HepG2 (cell line): ENCODE measurements around the gene GRK3. TPM values are rescaled to one million over a fixed set of nuclear protein-coding genes. Genes with fewer than 3 reads are reported as not detected.

Experiments used
- ATAC-seq: fragments of 200-7000 bp; cut with Tn5 transposase; 3 replicates; pipeline ENCODE4 v1.9.1; 2020; ENCODE audit warnings: mild to moderate bottlenecking, moderate library complexity
- BruUV-seq: library from RNA; stranded (reverse); fragments of 400-500 nt; replicated peaks from 2 replicates; lab custom pipeline; 2021; lab: Mats Ljungman, UMichigan
- CTCF ChIA-PET: fragments of 300-600 bp; formaldehyde crosslinking; extraction: SDS; loops from one replicate; lab custom pipeline; 2021; ENCODE audit warnings: low total read pairs, inconsistent platforms, low intra/inter-chr PET ratio; lab: Yijun Ruan, JAX
- POLR2A ChIA-PET: fragments of 350-600 bp; sonication (Branson Sonifier 250); formaldehyde crosslinking; loops from one replicate; lab custom pipeline; 2020; ENCODE audit warnings: antibody characterized with exemption, inconsistent platforms; lab: Yijun Ruan, JAX
- DNase-seq: peaks from one replicate; pipeline ENCODE4 v3.0.0-alpha.2; 2015; ENCODE audit warnings: low spot score
- FAIRE-seq: peaks from 3 replicates; lab custom pipeline; 2011; peaks lifted over from hg19 to GRCh38; lab: Jason Lieb, UNC
- H2AFZ ChIP-seq: one replicate; pipeline ENCODE4 v1.6.1; 2011; ENCODE audit warnings: low read length, inconsistent platforms
- H3K27ac ChIP-seq: fragments of 300-600 bp; 3 replicates; pipeline ENCODE4 v1.8.0; 2011; ENCODE audit warnings: mixed run types, mild to moderate bottlenecking, mixed read lengths, low read length, inconsistent platforms; ENCODE audit not compliant: insufficient read depth; ENCODE audit errors: extremely low read length
- H3K27me3 ChIP-seq, 2 experiments: fragments of 200-600 bp in 1 of 2; 2 replicates in 1 of 2; 3 replicates in 1 of 2; pipeline versions ENCODE4 v1.6.0 to v1.8.0; 2011; ENCODE audit warnings: low read length in 2 of 2, mild to moderate bottlenecking in 2 of 2, moderate library complexity in 2 of 2, inconsistent platforms in 1 of 2; ENCODE audit not compliant: insufficient read depth in 2 of 2, control insufficient read depth in 1 of 2
- H3K36me3 ChIP-seq, 2 experiments: fragments of 200-600 bp in 1 of 2; replicated peaks in 1 of 2; 2 replicates in 1 of 2; 3 replicates in 1 of 2; pipeline versions ENCODE4 v1.5.1 to v1.8.0; 2011; ENCODE audit warnings: low read length in 2 of 2, inconsistent platforms in 1 of 2; ENCODE audit not compliant: insufficient read depth in 2 of 2, control insufficient read depth in 1 of 2
- H3K4me1 ChIP-seq: 2 replicates; pipeline ENCODE4 v1.5.1; 2012; ENCODE audit warnings: low read length, inconsistent platforms; ENCODE audit not compliant: insufficient read depth
- H3K4me2 ChIP-seq: 2 replicates; pipeline ENCODE4 v1.6.0; 2011; ENCODE audit warnings: low read depth, low read length, inconsistent platforms
- H3K4me3 ChIP-seq, 3 experiments: fragments of 200-600 bp in 1 of 3; sonication (generic), shearing (Covaris generic) in 1 of 3; replicated peaks in 1 of 3; 2 replicates each; pipeline ENCODE4 v1.5.1; 2011 to 2016; ENCODE audit warnings: low read length in 3 of 3, inconsistent platforms in 2 of 3, low read depth in 2 of 3, mild to moderate bottlenecking in 2 of 3, control low read depth in 1 of 3, mixed read lengths in 1 of 3; ENCODE audit not compliant: insufficient read depth in 1 of 3
- H3K79me2 ChIP-seq: one replicate; pipeline ENCODE4 v1.6.1; 2011; ENCODE audit warnings: low read length, inconsistent platforms; ENCODE audit not compliant: insufficient read depth
- H3K9ac ChIP-seq: 2 replicates; pipeline ENCODE4 v1.6.0; 2011; ENCODE audit warnings: mild to moderate bottlenecking, low read depth, low read length, inconsistent platforms; ENCODE audit not compliant: insufficient read depth
- H3K9me3 ChIP-seq: 2 replicates; pipeline ENCODE4 v1.5.1; 2012; ENCODE audit warnings: mild to moderate bottlenecking, low read length
- H4K20me1 ChIP-seq: 2 replicates; pipeline ENCODE4 v1.6.0; 2011; ENCODE audit warnings: inconsistent platforms, mild to moderate bottlenecking, low read length, moderate library complexity; ENCODE audit not compliant: insufficient read depth
- FOSL2 ChIP-seq: sonication (generic); formaldehyde crosslinking; IDR thresholded peaks from 2 replicates; pipeline ENCODE4 v1.4.0; 2020; ENCODE audit warnings: missing genetic modification reagents
- HES4 ChIP-seq: sonication (generic); formaldehyde crosslinking; IDR thresholded peaks from 2 replicates; pipeline ENCODE4 v1.9.0; 2021; ENCODE audit warnings: mild to moderate bottlenecking, missing genetic modification reagents, borderline replicate concordance
- MAZ ChIP-seq, 2 experiments: sonication (generic) in 1 of 2; formaldehyde crosslinking in 1 of 2; IDR thresholded peaks; 2 replicates each; pipeline versions ENCODE4 v1.5.0 to v1.6.1; 2012 to 2020; ENCODE audit warnings: low read depth in 2 of 2, mild to moderate bottlenecking in 2 of 2, borderline replicate concordance in 1 of 2, improper control_type of control experiment in 1 of 2, low read length in 1 of 2, missing genetic modification reagents in 1 of 2, moderate library complexity in 1 of 2
- TEAD2 ChIP-seq: sonication (generic); formaldehyde crosslinking; IDR thresholded peaks from 2 replicates; pipeline ENCODE4 v1.9.0; 2021; ENCODE audit warnings: missing genetic modification reagents
- TRIM24 ChIP-seq: sonication (generic); formaldehyde crosslinking; IDR thresholded peaks from 2 replicates; pipeline ENCODE4 v1.8.0; 2022; ENCODE audit warnings: mild to moderate bottlenecking, missing genetic modification reagents
- ZNF335 ChIP-seq: sonication (generic); formaldehyde crosslinking; IDR thresholded peaks from 2 replicates; pipeline ENCODE4 v1.4.0; 2020; ENCODE audit warnings: missing genetic modification reagents
- ZNF33A ChIP-seq: sonication (generic); formaldehyde crosslinking; IDR thresholded peaks from 2 replicates; pipeline ENCODE4 v1.5.1; 2020; ENCODE audit warnings: missing genetic modification reagents, mild to moderate bottlenecking, moderate library complexity, borderline replicate concordance
- ZNF644 ChIP-seq: IDR thresholded peaks from 2 replicates; pipeline ENCODE4 v1.6.1; 2016; ENCODE audit warnings: low read depth
- WGBS: methylation state at CpG from one replicate; pipeline ENCODE4 v1.1.6; 2017; ENCODE audit warnings: low lambda C conversion rate; 5-methylcytosine and 5-hydroxymethylcytosine counted together
- in situ Hi-C: cut with HindIII; loops from 2 replicates; pipeline ENCODE4 v1.10.0; 2017; ENCODE audit warnings: low pct_unique_long_range_greater_than_20kb; ENCODE audit not compliant: extremely low pct_ligation_motif_present
- intact Hi-C: fragments of 100-400 bp; cut with micrococcal nuclease; formaldehyde crosslinking; loops from one replicate; pipeline ENCODE4 v1.10.0; 2022; ENCODE audit not compliant: unreplicated experiment
- polyA plus RNA-seq, 8 experiments: library from polyadenylated mRNA; depleted of rRNA in 3 of 8; stranded (reverse) in 7 of 8; unstranded in 1 of 8; fragments of >200 nt; fragmentation: Illumina TruSeq in 4 of 8; extraction: Trizol in 4 of 8; gene quantifications; 2 replicates each; pipeline versions ENCODE4 v1.2.1 to v1.2.3, GENCODE V29; 2011 to 2016; ENCODE audit warnings: low read depth in 4 of 8, missing spikeins in 1 of 8, mixed read lengths in 1 of 8; ENCODE audit not compliant: insufficient read depth in 1 of 8
- total RNA-seq, 5 experiments: library from RNA; depleted of rRNA; stranded (reverse); fragments of >200 nt; fragmentation: Illumina TruSeq; extraction: Trizol; gene quantifications; 2 replicates each; pipeline ENCODE4 v1.2.3, GENCODE V29; 2016; ENCODE audit warnings: low read depth in 1 of 5
- TF ChIP-seq, protein P1 (sequence below): sonication (generic); formaldehyde crosslinking; IDR thresholded peaks from 2 replicates; pipeline ENCODE4 v1.8.1; 2023; ENCODE audit warnings: mild to moderate bottlenecking, missing genetic modification reagents, borderline replicate concordance

GRK3 gene
- total and polyA plus RNA-seq, 2 of the 13 experiments (the other 11 are each of a cell fraction or from before 2014, with no cell fraction given), result 8.5 to 16.7 TPM

DNA sequence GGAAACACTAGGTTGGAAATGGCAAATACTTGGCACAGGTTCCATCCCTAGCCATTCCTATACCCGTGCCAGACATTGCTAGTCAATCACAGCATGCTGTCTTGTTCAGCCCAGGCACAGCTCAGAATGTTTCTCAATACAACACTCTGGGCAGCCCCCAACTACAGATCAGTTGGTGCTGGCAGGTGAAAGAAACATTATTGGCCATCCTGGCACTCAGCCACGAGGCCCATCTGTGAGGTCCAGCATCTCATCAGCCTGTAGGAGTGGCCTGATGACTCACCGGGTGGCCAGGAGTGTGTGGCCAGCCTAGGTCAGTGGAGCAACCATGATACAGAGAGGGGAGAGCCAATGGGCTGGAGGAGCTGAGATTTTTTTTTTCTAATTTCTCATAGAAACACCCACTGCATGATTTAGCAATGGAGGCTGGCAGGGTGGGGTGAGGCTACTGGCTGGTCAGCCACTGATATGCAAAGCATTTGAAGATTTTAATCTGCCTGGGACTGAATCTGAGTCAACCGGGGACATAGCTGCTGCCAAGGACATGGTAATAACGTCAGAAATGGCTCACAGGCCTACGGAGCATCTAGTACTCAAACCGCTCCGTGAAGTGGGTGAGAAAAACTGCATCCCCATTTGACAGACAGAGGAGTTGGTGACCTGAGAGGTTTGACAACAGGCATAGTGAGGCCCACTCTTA lies 182.9 kb downstream of the GRK3 start:
- peak; percentile 35 for DNase-seq
- BruUV-seq, result no TSS peak
- H3K9me3 ChIP-seq, result no peaks in the 10 kb centered on the region
- ChIA-PET CTCF (no interaction called here), POLR2A (no interaction called here)
- no peak overlapping the region for H3K27ac ChIP-seq
- 39% methylated on average over 8 of the region's 8 CpGs for WGBS
- no peak overlapping the region for H3K9ac ChIP-seq
- in situ Hi-C loops, result no loop called here
- no peaks in the 10 kb centered on the region for H3K79me2 ChIP-seq
- H2AFZ ChIP-seq, result no peak overlapping the region
- TF ChIP-seq FOSL2 (CRISPR knock-in tag) (peak; percentile 93), TEAD2 (CRISPR knock-in tag) (no peak), ZNF33A (CRISPR knock-in tag) (no peak), ZNF644 (peak; percentile 54; the same call in 1 of the 2 replicates), ZNF335 (CRISPR knock-in tag) (no peak)
- H3K4me3 ChIP-seq, result no peak overlapping the region
- FAIRE-seq, result no peak
- peak overlapping the region; percentile 5; the same call in 1 of the 2 replicates for H3K4me2 ChIP-seq
- ATAC-seq, result peak; percentile 49
- intact Hi-C loops, result no loop called here
- H3K4me1 ChIP-seq, result peaks cover 37% of the 10 kb centered on the region
- H3K36me3 ChIP-seq, result no peaks in the 10 kb centered on the region
- H3K27me3 ChIP-seq, result no peaks in the 10 kb centered on the region; a peak in 3 of 5 replicates
- H4K20me1 ChIP-seq, result no peaks in the 10 kb centered on the region

DNA sequence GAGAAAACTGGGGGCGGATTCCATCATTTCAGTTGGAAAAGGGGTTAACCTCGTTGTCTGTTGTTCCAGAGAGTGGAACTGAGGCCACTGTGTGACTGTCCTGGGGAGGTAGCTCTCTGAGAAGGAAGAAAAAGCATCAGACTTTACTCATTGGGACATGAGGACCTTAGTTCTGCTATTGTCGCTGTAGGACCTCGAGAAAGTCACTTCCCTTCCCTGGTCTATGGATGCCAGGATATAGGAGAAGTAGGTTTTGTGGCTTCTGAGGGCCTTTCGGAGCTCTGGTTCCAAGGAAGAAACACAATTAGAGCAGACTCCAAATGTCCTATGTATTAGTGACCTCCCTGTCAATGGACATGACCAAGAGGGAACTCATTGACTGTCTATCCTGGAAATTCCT lies 183.7 kb downstream of the GRK3 start:
- H3K9me3 ChIP-seq, result no peaks in the 10 kb centered on the region
- intact Hi-C loops (no loop called here), in situ Hi-C loops (no loop called here)
- DNase-seq, result no peak
- no peak overlapping the region for H3K9ac ChIP-seq
- ChIA-PET POLR2A (no interaction called here), CTCF (no interaction called here)
- BruUV-seq, result no TSS peak
- H3K27me3 ChIP-seq, result no peaks in the 10 kb centered on the region; a peak in 3 of 5 replicates
- no peaks in the 10 kb centered on the region for H3K79me2 ChIP-seq
- H3K4me3 ChIP-seq, result no peak overlapping the region
- no peak for ATAC-seq
- no peak overlapping the region for H3K4me2 ChIP-seq
- no peak for FAIRE-seq
- H3K36me3 ChIP-seq, result no peaks in the 10 kb centered on the region
- no peak overlapping the region for H2AFZ ChIP-seq
- no peaks in the 10 kb centered on the region for H4K20me1 ChIP-seq
- H3K27ac ChIP-seq, result no peak overlapping the region
- TF ChIP-seq, protein P1, sequence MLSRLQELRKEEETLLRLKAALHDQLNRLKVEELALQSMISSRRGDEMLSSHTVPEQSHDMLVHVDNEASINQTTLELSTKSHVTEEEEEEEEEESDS (CRISPR knock-in tag), result no peak
- TF ChIP-seq TRIM24 (CRISPR knock-in tag) (no peak), MAZ (IDR thresholded peaks at IDR 0.05; ENCODE audit: borderline replicate concordance, low read depth, low read length) (no peak), MAZ (CRISPR knock-in tag; IDR thresholded peaks at IDR 0.05; ENCODE audit: low read depth) (no peak), HES4 (no peak)
- H3K4me1 ChIP-seq, result peaks cover 37% of the 10 kb centered on the region
- WGBS, result 48% methylated on average over 3 of the region's 5 CpGs
